Right hindlimb (tissue), 1 donor: ENCODE measurements around the gene ASB16.
"Not testable (repeated sequence)": the region's sequence is repeated elsewhere in the genome, so short reads cannot be mapped to it uniquely, and the experiment has no call there.

Experiments used
- DNase-seq: peaks from one replicate; pipeline ENCODE4 v3.0.0-alpha.2; 2018

Gene ASB16

DNA sequence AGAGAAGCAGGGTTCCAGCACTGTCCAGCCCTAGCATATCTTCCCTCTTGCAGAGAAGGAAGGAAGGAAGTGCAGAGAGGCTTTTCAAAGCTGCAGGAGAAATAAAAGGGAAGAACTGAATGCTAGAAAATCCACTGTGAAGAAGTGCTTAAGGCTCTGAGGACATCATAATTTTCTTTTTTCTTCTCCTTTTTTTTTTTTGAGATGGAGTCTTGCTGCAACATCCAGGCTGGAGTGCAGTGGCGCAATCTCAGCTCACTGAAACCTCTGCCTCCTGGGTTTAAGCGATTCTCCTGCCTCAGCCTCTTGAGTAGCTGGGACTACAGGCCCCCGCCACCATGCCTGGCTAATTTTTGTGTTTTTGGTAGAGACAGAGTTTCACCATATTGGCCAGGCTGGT lies 21.4 kb upstream of the ASB16 start:
- DNase-seq = not testable (repeated sequence)

DNA sequence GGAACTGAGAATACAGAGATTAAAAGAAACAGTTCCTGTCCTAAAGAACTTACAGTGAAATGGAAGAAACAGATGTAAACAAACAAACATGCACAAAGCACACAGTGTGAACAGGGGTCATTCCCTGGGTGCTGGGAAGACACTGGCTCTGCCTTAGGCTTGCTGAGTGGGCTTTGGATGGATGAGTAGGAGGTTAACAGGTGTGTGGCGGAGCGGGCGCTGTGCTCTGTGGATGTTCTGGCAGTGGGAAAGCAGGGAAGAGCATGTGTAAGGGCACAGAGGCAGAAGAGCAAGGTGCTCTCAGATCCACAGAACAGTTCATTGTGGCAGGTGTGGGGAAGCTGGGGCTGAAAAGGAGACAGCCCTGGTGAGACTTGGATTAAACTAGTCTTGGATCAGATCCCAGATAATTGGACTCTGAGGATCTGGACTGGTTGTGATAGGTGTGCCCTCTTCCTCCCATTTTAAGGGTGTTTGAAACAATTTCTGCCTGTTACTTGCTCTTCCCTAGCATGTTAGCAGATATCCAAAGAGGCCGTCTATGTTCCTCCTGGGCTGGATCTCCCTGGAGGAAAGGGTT lies 20.7 kb upstream of the ASB16 start:
- DNase-seq = no peak

DNA sequence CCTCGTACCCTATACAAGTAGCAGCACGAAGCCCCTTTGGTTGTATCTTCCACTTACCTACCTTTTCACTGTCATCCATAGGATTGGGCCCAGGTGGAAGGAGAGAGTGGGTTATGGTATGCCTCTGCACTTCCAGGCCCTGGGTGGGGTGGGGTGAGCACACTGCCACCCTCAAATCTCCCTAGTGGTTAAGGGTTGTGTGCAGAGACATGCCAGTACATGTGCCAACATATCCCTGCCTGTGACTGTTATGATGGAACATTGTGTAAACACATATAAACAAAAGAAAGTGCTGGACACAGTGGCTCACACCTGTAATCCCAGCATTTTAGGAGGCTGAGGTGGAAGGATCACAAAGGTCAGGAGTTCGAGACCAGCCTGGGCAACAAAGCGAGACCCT lies 17.6 kb upstream of the ASB16 start:
- DNase-seq = no peak

DNA sequence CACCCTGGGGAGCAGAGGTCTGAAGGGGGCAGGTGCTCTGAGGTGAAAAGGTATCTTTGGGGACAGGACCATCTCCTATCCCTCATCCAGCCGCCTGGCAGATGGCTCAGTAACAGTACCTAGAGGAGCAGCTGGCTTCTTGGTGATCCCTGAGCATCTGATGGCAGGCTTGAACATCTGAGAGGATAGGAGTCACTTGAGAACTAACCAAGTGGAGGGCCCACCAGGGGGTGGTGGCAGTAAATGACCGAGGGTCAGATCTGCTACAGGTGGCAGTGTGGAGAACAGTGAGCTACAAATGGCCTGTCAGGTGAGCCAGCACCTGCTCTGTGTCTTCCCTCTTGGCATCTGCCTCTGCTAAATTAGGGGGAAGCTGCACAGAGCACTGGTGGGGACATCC lies 15.0 kb upstream of the ASB16 start:
- DNase-seq = no peak

DNA sequence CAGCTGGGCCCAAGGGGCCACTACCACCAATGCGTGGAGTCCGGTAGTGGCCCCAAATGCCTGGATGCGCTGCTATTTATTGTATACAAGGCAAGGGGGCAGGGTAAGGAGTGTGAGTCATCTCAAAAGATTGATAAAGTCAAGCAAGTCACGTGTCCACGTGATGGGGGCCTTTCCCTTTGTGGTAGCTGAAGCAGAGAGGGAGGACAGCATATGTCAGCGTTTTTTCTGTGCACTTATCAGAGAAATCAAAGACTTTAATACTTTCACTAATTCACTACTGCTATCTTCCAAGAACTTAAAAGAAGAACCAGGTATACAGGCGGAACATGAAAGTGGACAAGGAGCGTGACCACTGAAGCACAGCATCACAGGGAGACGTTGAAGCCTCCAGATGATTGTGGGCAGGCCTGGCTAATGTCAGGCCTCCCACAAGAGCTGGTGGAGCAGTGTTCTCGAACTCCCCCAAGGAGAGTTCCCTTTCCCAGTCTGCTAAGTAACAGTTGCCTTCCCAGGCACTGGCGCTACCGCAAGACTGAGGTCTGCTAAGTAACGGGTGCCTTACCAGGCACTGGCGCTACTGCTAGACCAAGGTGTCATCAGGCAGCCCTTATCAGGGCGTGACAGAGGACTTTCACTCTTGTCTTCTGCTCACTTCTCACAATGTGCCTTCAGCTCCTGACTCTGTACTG lies 10.8 kb upstream of the ASB16 start:
- no peak for DNase-seq

DNA sequence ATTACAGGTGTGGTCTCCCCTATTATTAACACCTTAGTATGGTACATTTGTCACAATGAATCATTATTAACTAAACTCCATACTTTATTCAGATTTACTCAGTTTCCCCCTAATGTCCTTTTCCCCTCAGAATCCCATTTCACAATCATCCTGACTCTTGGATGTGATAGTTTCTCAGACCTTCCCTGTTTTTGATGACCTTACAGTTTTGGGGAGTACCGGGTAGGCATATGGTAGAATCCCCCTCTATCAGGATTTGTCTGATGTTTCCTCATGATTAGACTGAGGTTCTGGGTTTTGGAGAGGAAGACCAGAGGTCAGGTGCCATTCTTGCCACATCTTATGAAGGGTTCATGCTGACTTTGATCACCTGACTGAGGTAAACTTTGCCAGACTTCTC lies 6.0 kb upstream of the ASB16 start:
- DNase-seq = no peak

DNA sequence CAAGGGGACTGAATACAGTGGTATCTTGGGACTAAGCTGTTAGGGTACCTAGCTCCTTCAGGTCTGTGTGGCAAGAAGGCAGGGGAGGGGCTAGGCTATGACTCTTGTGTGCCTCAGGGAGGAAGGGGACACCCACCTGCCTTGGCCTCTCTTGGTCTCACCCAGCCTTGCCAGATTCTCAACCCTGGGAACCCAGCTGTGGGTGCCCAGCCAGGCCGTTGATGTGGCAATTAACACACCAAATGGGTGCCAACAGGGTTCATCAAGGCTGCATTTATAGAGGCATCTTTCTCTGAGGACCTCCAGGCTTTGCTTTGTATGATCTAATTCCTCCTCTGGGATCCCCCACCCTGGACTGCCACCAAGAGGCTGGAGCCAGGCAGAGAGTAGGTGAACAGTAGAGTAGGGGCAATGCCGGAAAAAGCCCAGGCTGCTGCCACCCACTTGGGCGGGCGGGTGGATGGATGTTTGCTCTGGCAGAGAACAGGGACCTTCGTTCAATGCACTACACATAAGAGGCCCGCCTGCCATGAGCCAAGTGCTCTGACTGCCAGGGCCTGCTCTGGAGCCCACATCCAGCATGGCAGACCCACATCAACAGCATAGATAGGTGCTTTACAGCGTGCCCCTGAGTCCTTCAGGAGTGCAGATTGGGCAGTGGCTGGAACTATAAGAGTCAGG lies 3.2 kb upstream of the ASB16 start:
- DNase-seq = no peak

DNA sequence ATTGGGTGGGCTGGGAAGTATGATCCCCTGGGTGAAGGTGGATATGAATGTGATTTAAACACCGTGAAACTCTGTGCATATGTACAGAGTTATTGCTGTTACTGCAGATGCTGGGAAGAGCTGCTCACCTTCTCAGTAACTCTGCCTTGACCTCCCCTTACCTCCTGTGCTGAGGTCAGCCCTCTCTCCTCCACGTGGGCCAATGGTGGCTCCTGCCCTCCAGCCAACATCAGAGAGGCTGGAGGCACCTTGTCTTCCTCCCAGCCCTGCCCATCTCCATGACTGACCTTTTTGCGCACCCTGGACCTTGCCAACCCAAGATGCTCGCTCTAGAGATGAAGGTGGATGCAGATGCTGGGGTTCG lies 387 bp upstream of the ASB16 start:
- DNase-seq = no peak

DNA sequence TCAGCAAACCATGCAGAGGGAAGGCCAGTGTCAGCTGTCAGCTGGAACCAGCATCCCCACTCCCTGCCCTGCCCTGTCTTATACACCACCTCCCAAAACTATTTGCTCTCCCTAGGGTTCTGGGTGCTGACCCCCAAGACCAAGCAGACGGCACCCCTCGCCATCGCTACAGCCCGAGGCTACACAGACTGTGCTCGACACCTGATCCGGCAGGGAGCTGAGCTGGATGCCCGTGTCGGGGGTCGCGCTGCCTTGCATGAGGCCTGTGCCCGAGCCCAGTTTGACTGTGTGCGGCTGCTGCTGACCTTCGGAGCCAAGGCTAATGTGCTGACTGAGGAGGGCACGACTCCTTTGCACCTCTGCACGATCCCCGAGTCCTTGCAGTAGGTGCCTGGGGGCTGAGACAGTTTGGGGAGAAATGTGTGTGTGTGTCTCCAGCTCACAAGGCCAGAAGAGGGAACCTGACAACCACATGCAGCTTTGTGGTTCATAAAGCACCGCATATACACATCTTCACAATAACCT lies 1.5 kb downstream of the ASB16 start:
- no peak for DNase-seq

DNA sequence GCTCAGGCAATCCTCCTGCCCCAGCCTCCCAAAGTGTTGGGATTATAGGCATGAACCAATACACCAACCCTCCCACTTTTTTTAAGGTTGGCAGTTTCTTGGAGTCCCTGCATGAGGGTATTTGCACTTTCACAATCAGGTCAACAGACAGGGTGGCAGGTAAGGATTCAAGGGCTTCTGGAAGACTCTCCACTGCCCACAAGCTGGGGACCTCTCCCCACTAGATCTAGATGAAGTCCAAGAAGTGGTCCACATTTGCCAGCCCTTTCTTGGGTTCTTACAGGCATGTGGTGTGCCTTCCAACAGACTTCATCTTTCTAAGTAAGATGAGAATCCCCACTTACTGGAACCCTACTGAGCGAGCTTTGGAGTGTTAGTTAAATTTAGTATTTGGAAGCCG lies 3.9 kb downstream of the ASB16 start:
- no peak for DNase-seq

DNA sequence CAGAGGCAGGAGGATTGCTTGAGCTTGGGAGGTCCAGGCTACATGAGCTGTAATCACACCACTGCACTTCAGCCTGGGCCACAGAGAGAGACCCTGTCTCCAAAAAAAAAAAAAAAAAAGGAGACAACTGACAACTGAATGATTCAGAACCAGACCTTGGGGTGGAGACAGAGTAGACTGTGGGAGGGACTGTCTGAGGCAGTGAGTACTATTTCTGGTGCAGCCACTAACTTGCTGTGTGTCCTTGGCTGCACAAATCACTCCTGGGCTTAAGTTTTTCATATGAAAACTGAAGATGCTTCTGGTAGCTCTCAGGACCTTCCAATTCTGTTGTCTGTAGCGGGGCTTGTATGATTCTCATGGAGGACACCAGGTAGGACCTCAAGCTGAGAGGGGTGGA lies 5.8 kb downstream of the ASB16 start:
- DNase-seq = no peak

DNA sequence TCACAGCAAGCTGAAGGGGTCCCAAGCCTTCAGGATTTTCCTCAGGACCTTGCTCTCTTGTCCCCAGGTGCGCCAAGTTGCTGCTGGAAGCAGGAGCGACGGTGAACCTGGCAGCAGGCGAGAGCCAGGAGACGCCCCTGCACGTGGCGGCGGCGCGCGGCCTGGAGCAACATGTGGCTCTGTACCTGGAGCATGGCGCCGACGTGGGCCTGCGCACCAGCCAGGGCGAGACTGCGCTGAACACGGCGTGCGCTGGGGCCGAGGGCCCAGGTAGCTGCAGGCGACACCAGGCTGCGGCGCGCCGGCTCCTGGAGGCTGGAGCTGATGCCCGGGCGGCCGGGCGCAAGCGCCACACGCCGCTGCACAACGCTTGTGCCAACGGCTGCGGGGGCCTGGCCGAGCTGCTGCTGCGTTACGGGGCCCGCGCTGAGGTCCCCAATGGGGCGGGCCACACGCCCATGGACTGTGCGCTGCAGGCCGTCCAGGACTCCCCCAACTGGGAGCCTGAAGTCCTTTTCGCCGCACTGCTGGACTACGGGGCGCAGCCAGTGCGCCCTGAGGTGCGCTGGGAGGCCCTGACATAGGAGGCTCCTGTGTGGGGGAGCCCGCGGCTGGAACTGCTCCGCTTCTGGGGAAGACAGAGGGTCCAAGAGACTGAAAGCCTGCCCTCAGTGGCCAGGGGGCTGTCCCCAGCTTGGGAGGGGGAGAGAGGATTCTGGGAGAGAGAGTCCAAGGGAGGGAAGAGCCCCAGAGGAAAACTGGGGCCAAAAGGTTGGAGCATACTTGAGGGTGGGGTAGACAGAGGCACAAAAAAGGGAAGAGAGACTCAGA lies 6.4 kb downstream of the ASB16 start:
- DNase-seq = no peak

DNA sequence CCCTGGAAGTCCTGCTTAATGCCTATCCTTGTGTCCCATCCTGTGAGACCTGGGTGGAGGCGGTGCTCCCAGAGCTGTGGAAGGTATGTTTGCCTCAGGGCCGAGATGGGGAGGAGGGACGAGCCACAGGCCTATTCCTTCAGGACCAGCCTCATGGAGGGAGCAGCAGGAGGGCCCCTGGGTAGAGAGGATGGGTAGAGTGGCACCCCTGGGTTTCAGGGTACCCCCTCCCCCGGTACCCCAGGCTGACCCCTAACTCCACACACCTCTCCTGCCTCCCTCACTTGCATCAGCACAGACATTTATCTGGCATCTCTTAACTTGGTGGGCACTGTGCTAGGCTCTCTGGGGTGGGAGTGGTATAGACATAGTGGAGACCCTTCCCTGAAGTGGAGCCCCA lies 7.1 kb downstream of the ASB16 start:
- DNase-seq = no peak

DNA sequence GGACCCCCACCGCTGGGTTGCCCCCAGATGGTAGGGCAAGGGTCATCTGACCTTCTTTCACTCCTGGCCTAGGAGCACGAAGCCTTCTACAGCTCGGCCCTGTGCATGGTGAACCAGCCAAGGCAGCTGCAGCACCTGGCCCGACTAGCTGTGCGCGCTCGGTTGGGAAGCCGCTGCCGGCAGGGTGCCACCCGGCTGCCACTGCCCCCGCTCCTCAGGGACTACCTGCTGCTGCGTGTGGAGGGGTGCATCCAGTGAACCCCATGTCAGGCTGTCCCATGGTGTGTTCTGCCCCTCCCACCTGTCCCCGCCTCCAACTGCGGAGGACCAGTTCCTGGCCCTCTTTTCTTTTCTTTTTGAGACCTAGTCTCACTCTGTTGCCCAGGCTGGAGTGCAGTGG lies 7.6 kb downstream of the ASB16 start:
- DNase-seq = no peak

DNA sequence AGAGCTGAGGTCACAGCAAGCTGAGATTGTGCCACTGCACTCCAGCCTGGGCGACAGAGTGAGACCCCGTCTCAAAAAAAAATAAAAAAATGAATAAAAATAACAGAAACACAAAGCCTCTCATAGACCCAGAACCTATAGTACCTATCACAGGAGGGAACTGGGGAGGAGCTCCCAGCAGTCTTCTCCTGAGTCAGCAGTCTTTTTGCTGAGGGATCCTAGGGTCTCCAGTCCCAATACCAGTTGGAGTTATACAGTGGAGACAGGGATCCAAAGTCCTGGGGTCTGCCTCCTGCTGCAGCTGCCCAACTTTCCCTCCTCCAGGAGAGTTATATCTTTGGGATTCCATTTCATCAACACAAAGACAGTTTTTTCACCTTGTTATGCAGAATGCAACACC lies 12.5 kb downstream of the ASB16 start:
- no peak for DNase-seq

DNA sequence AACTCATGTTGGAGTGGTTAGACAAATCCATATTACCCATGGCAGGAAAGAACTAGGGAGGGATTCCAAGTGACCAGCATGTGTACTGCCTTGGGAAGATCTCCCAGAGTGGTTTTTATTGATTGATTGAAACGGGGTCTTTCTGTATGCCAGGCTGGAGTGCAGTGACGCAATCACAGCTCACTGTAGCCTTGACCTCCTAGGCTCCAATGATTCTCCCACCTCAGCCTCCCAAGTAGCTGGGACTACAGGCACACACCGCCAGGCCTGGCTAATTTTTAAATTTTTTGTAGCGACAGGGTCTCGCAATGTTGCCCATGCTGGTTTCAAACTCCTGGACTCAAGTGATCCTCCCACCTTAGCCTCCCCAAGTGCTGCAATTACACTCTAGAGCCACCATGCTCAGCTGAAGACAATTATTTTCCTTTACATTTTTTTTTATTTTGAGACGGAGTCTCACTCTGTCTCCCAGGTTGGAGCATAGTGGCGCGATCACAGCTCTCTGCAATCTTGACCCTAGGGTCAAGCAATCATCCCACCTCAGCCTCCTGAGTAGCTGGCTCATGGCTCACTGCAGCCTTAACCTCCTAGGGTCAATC lies 13.8 kb downstream of the ASB16 start:
- DNase-seq = no peak

DNA sequence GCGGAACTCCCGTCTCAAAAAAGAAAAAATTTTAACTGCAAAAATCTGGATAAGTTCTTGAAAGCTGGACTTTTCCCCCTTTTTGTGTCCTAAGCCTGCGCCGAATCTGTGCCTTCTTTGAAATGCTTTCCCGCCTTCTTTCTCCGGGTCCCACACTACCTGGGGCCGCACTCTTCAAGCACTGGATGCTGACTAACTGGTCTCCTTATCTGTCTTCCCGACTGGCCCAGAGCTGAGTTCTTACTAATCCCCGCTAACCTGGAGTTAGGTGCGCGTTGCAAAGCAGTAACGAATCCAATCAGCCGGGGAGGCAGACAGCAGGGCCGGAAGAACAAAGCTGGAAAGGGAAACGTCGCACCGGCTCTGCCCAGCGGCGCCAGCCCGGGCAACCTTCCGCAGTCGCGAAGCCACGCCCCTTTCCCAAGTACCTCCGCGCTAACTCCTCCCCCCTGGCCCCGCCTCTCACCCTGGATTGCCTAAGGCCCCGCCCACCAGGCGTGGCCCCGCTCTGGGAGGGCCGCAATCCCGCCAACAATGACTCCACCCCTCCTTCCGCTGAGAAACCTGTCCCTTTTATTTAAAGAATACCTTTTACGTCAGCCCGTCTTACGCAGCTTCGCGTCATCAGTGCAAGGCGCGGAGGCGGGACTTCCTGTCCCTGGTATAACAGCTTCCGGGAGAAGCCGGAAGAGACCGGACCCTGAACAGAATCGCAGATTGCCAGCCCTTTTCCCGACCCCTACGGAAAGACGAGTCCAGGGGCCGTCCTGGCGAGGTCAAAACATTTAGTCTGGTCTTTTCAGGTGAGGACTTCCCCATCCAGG lies 16.0 kb downstream of the ASB16 start, which contains the start of gene TMUB2:
TMUB2 (plus strand) TSS at position 666 of the 824 bp plus-strand sequence. CDS start 737 bp downstream, outside the sequence.
- peak; percentile 99 for DNase-seq

DNA sequence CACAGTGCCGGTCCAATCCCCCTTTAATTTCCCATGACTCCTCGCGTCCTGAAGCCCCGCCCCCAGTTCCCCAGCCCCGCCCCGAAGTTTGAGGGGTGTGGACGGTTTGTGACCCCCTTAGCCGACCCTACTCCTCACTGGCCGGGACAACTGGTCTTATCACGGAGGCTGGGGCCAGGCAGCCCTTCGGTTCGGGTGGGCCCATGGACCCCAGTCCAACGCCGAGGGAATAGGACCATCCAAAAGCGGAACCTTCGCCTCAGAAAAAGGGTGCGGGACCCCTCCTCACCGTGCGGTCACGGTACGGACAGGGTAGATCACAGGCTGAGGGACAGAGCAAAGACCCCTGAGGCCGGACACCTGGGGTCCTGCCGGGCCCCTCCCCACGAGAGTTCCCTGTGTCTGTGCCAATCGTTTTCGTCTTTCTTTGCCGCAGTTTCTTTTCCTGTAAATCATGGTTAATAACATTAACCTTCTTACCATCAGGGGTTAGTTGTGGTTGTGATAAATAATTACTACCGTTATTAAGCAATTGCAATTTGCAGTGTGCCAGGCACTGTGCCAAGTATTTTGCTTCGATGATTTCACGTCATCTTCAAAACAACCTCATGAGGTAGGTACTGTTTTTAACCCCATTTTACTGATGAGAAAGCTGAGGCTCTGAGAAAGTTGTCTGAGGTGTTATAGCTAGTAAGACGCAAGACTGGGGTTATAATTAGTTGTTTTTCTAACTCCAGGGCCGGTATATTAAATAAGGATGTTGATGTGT lies 16.8 kb downstream of the ASB16 start:
- no peak for DNase-seq

DNA sequence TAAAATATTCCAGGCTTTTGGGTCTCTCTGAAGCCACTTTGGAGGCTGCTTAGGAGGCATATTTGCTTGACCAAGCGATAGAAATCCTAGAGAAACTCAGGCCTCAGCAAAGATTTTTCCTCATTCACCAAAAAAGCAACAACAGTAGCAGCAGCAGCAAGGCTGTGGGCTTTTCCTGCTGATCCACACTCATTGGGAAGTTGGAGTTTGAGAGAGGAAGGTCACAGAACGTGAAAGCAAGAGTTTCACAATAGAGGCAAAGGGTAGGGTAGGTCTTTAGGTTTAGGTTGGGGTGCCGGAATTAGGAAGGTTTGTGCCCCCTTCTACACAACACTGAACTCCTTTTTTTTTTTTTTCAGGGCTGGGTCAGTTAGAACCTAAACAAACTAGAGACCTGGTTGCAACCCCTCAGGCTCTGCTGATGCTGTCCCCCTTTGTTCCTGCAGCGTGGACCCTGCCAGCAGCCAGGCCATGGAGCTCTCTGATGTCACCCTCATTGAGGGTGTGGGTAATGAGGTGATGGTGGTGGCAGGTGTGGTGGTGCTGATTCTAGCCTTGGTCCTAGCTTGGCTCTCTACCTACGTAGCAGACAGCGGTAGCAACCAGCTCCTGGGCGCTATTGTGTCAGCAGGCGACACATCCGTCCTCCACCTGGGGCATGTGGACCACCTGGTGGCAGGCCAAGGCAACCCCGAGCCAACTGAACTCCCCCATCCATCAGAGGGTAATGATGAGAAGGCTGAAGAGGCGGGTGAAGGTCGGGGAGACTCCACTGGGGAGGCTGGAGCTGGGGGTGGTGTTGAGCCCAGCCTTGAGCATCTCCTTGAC lies 18.3 kb downstream of the ASB16 start:
- no peak for DNase-seq

DNA sequence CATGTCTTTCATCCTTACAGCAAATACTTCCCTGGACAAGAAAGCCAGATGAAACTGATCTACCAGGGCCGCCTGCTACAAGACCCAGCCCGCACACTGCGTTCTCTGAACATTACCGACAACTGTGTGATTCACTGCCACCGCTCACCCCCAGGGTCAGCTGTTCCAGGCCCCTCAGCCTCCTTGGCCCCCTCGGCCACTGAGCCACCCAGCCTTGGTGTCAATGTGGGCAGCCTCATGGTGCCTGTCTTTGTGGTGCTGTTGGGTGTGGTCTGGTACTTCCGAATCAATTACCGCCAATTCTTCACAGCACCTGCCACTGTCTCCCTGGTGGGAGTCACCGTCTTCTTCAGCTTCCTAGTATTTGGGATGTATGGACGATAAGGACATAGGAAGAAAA lies 20.0 kb downstream of the ASB16 start:
- DNase-seq = no peak
